Measurements from ENCODE around the gene BPTF.
"Not testable (repeated sequence)": the region's sequence is repeated elsewhere in the genome, so short reads cannot be mapped to it uniquely, and the experiment has no call there.

Gene BPTF

GRCh38 chr17:67836205-67836987 lies 11.1 kb downstream of the BPTF start:
- DNase-seq, result no peak

DNA sequence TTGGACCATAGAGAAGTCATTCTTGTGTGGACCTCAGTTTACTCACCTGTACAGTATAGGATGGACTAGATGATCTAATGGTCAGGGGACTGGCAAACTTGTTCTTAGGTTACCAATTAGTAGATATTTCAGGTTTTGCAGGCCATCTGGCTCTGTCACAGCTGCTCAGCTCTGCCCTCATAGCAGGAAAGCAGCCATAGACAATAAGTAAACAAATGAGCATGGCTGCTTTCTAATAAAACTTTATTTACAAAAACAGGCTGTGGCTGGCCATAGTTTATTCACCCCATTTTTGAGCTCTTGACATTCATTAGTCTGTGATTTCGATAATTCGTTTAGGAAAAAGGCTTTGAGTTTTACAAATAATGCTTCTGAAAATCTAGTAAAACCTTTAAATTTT lies 12.7 kb downstream of the BPTF start:
- no peak for DNase-seq

GRCh38 chr17:67838538-67838937 lies 13.2 kb downstream of the BPTF start:
- no peak for DNase-seq

GRCh38 chr17:67841992-67842391 lies 16.7 kb downstream of the BPTF start:
- DNase-seq, result no peak

DNA sequence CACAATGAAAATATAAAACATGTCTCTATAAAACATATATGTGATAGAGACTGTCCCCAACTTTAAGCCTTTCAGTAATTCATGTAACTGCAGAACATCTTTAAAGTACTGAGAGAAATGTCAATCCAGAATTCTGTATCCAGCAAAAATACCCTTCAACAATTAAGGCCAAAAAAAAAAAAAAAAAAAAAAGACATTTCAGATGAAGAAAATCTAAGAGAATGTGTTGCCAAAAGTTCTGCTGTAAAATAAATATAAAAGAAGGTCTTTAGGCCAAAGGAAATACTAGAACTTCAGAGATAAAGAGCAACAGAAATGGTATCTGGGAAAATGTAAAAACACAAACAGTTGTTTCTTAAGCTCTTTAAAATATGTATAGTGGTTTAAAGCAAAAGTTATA lies 17.3 kb downstream of the BPTF start:
- DNase-seq, result no peak

DNA sequence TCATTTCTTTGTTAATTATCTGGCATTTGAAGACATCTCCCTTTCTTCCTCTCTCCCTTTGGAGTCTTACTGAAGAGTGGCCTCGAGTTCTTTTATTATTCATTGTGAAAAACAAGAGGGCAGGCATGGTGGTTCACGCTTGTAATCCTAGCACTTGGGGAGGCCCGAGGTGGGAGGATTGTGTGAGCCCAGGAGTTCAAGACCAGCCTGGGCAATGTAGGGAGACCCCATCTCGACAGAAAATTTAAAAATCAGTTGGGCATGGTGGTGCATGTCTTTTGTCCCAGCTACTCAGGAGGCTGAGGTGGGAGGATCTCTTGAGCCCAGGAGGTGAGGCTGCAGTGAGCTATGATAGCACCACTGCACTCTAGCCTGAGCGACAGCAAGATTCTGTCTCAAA lies 20.1 kb downstream of the BPTF start:
- no peak for DNase-seq

GRCh38 chr17:67848189-67848588 lies 22.9 kb downstream of the BPTF start:
- not testable (repeated sequence) for DNase-seq

DNA sequence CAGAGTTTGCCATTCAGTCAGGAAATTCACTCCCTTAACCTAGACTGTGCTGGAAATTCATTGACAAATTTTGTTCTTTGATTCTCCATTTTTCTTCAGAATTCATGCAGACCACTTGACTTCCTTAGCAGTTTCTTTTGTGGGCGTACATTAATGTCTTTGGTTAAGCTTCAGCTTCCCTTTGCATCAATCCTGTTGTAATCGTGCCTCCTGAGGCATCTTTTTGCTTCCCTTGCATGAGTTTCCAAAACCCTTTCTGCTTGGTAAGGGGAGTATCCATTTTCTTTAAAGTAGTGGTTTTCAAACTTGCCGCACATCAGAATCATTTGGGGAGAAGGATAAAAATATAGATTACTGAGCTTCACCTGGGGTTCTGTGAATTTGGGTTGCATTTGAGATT lies 23.5 kb downstream of the BPTF start:
- DNase-seq, result not testable (repeated sequence)

DNA sequence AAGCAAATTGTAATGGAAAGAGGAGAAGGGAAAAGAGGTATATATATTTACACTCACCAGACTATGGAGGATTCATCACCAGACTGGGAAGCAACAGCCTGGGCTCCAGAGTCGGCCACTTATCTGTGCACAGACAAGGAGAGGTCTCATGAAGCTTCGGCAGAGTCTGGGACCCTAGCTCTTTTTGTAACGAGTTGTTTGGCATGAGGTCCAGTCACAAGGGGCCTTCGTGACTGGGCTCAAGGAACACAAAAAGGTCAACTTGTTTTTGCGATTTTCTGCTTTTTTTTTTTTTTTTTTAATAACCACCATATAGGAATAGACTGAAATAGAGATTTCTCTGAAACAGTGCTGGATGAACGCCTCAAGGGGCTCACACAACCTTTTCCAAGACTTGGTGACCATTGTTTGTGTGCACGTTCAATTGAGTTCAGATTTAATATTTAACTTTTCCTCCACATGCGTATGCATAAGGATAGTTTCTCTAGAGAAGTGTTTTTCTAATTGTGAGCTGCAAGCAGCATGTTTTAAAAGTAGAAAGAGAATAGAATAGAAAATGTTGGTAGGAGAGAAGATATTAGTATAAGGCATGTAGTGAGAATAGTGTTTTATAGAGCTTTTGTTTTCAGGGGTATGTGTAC lies 25.8 kb downstream of the BPTF start:
- DNase-seq, result no peak

GRCh38 chr17:67853703-67854102 lies 28.4 kb downstream of the BPTF start:
- no peak for DNase-seq

GRCh38 chr17:67854378-67854777 lies 29.1 kb downstream of the BPTF start:
- DNase-seq, result no peak

GRCh38 chr17:67855504-67856324 lies 30.4 kb downstream of the BPTF start:
- peak; percentile 6 for DNase-seq

GRCh38 chr17:67856402-67856801 lies 31.1 kb downstream of the BPTF start:
- DNase-seq, result not testable (repeated sequence)

DNA sequence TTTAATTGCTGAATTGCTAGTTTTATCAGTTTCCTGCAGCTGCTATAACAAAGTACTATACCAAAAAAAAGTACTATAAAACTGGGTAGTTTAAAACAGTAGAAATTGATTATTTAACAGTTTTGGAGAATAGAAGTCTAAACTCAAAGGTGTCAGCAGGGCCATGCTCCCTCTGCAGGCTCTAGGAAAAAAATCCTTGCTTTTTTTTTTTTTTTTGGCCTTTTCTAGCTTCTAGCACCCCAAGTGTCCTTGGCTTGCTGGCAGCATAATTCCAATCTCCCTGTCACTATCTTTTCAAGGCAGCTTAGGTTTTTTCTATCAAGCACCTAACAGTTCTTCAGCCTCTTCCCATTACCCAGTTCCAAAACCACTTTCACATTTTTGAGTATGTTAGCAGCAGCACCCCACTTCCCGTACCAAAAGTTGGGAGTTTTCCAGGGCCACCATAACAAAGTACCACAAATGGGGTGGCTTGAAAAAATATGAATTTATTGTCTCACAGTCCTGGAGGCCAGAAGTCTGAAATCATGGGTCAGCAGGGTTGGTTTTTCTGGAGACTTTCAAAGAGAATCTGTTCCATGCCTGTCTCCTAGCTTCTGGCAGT lies 37.4 kb downstream of the BPTF start:
- no peak for DNase-seq

GRCh38 chr17:67863624-67864247 lies 38.4 kb downstream of the BPTF start:
- no peak for DNase-seq

- no peak for DNase-seq
These were observed 40.1 kb downstream of the BPTF start for GRCh38 chr17:67865438-67865837.

- no peak for DNase-seq
These were observed 42.3 kb downstream of the BPTF start for GRCh38 chr17:67867591-67867990.

GRCh38 chr17:67868176-67868575 lies 42.9 kb downstream of the BPTF start:
- DNase-seq, result no peak

GRCh38 chr17:67879662-67880061 lies 54.4 kb downstream of the BPTF start:
- no peak for DNase-seq

DNA sequence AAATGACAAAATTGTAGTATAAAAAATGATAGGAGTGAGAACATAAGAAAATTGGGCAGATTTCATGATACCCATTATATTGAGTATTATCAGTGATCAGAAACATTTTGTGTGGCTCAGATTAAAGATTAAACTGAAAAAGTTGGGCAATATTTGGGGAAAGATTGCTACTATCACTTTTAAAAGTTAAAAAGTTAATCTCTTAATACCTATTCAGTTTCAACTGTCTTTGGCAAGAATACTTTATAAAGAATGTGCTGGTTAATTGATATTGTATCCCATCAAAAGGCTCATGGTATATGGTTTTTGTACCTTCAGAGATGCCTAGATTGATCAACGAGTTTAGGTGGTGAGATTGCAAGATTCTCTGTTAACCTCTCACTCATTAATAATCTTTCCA lies 55.8 kb downstream of the BPTF start:
- no peak for DNase-seq

DNA sequence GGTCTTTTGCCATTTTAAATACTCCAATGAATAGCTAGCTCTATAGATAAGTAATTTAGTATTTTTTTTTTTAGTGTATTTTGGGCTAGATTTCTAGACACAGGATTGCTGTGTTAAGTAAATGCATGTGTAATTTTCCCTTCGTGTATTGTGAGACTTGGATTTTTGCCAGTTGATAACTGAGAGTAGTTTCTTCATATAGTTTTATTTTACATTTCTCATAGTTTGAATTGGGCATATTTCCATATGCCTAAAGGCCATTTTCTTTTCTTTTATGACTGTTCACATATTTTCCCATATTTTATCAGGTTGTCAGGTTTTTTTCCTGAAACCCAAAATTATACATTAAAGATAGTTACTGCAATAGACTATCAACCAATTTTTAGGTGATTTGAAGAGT lies 59.4 kb downstream of the BPTF start:
- no peak for DNase-seq

DNA sequence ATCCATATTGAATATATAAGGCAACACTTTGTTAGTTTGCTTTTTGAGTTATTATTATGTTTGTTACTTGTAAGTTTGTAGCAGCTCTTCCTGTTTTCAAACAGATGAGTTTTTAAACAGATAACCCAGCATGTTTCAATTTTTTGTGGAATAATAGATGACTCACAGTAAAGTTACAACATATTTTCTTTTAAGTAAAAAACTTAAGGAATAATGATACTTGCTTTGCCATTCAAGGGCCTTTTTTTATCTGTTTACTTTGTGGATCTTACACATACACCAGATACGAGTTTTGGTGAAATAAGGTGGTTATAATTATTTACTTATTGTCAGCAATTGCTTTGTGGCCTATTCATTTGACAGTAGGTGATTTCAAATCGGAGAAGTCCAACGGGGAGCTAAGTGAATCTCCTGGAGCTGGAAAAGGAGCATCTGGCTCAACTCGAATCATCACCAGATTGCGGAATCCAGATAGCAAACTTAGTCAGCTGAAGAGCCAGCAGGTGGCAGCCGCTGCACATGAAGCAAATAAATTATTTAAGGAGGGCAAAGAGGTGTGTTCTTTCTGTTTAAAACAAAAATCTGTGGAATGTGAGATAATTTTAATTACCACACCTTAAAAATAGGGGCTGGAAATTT lies 66.3 kb downstream of the BPTF start:
- no peak for DNase-seq
